SK-N-SH (cell line): ENCODE data around the gene OR5L2. TPM values are rescaled to one million over a fixed set of nuclear protein-coding genes. Genes with fewer than 3 reads are reported as not detected.

Experiments
- CTCF ChIA-PET: fragments of 300-600, 350-600 bp; formaldehyde crosslinking; extraction: SDS; loops from one replicate; lab custom pipeline; 2021; lab: Yijun Ruan, JAX
- POLR2A ChIA-PET: fragments of 350-600 bp; sonication (Branson Sonifier 250); formaldehyde crosslinking; extraction: SDS; loops from one replicate; lab custom pipeline; 2020; ENCODE audit warnings: antibody characterized with exemption, inconsistent platforms; lab: Yijun Ruan, JAX
- DNase-seq: peaks from one replicate; pipeline ENCODE4 v3.0.0; 2012
- H2AFZ ChIP-seq: fragments of 200-600 bp; sonication (generic); 2 replicates; pipeline ENCODE4 v1.8.1; 2016; ENCODE audit warnings: antibody characterized with exemption, mild to moderate bottlenecking, low read depth
- H3F3A ChIP-seq: fragments of 200-600 bp; sonication (generic); replicated peaks from 2 replicates; pipeline ENCODE3; 2016; ENCODE audit warnings: antibody characterized with exemption, mild to moderate bottlenecking; ENCODE audit not compliant: insufficient read depth
- H3K27ac ChIP-seq, 2 experiments: fragments of 200-500 bp in 1 of 2; fragments of 200-600 bp in 1 of 2; sonication (Bioruptor generic) in 1 of 2; sonication (generic), shearing (Covaris generic) in 1 of 2; 2 replicates each; pipeline versions ENCODE4 v1.5.1 to v1.6.1; 2014 to 2016; ENCODE audit warnings: low read depth in 2 of 2, inconsistent platforms in 1 of 2, low read length in 1 of 2, mild to moderate bottlenecking in 1 of 2, mixed read lengths in 1 of 2
- H3K27me3 ChIP-seq: fragments of 200-600 bp; sonication (generic), shearing (Covaris generic); 2 replicates; pipeline ENCODE4 v1.6.1; 2016; ENCODE audit warnings: mixed run types; ENCODE audit not compliant: insufficient read depth
- H3K36me3 ChIP-seq, 2 experiments: fragments of 200-500 bp in 1 of 2; fragments of 200-600 bp in 1 of 2; sonication (Bioruptor generic) in 1 of 2; sonication (generic) in 1 of 2; replicated peaks in 1 of 2; 2 replicates each; pipeline versions ENCODE3 to v1.5.1; 2014 to 2016; ENCODE audit warnings: low read length in 1 of 2, mild to moderate bottlenecking in 1 of 2; ENCODE audit not compliant: insufficient read depth in 2 of 2, control insufficient read depth in 1 of 2
- H3K4me1 ChIP-seq, 2 experiments: fragments of 200-500 bp in 1 of 2; fragments of 200-600 bp in 1 of 2; sonication (Bioruptor generic) in 1 of 2; sonication (generic), shearing (Covaris generic) in 1 of 2; 2 replicates each; pipeline versions ENCODE4 v1.5.1 to v1.6.1; 2014 to 2016; ENCODE audit warnings: low read depth in 1 of 2, low read length in 1 of 2, mixed run types in 1 of 2; ENCODE audit not compliant: insufficient read depth in 2 of 2, control insufficient read depth in 1 of 2
- H3K4me2 ChIP-seq: fragments of 200-600 bp; sonication (generic), shearing (Covaris generic); 2 replicates; pipeline ENCODE4 v1.6.1; 2017; ENCODE audit warnings: mixed run types
- H3K4me3 ChIP-seq, 2 experiments: fragments of 200-500 bp in 1 of 2; fragments of 200-600 bp in 1 of 2; sonication (Bioruptor generic) in 1 of 2; sonication (generic), shearing (Covaris generic) in 1 of 2; 2 replicates each; pipeline versions ENCODE4 v1.5.1 to v1.8.1; 2014 to 2016; ENCODE audit warnings: low read depth in 2 of 2, inconsistent platforms in 1 of 2, low read length in 1 of 2, mild to moderate bottlenecking in 1 of 2, mixed read lengths in 1 of 2, moderate library complexity in 1 of 2
- H3K79me2 ChIP-seq: fragments of 200-600 bp; sonication (generic); 2 replicates; pipeline ENCODE4 v1.8.1; 2017; ENCODE audit warnings: mild to moderate bottlenecking; ENCODE audit not compliant: insufficient read depth
- H3K9ac ChIP-seq: fragments of 200-600 bp; sonication (generic); 2 replicates; pipeline ENCODE4 v1.6.1; 2017; ENCODE audit warnings: mixed run types
- H3K9me2 ChIP-seq: fragments of 200-600 bp; sonication (generic); 2 replicates; pipeline ENCODE4 v1.6.1; 2017; ENCODE audit warnings: mixed run types
- H3K9me3 ChIP-seq: fragments of 200-600 bp; sonication (generic); 2 replicates; pipeline ENCODE4 v1.6.1; 2017; ENCODE audit warnings: mixed run types, mild to moderate bottlenecking, moderate library complexity
- H4K20me1 ChIP-seq: fragments of 200-600 bp; sonication (generic); 2 replicates; pipeline ENCODE4 v1.6.1; 2017; ENCODE audit warnings: mild to moderate bottlenecking, mixed run types; ENCODE audit not compliant: insufficient read depth
- CHD2 ChIP-seq: fragments of 150-350 bp; IDR thresholded peaks from 2 replicates; pipeline ENCODE4 v1.6.1; 2018; ENCODE audit warnings: low read length; ENCODE audit not compliant: partially characterized antibody
- EP300 ChIP-seq, 2 experiments: IDR thresholded peaks; 2 replicates each; pipeline versions ENCODE4 v1.4.0 to v1.6.1; 2012; ENCODE audit warnings: borderline replicate concordance in 1 of 2, low read depth in 1 of 2, low read length in 1 of 2
- EZH2phosphoT487 ChIP-seq: fragments of 200-600 bp; sonication (generic); IDR thresholded peaks from 2 replicates; pipeline ENCODE4 v1.6.1; 2017; ENCODE audit warnings: low read depth, mixed run types, mild to moderate bottlenecking, antibody characterized with exemption, moderate library complexity, borderline replicate concordance
- FOSL2 ChIP-seq: IDR thresholded peaks from 2 replicates; pipeline ENCODE4 v1.4.0; 2012; ENCODE audit warnings: low read depth, mild to moderate bottlenecking, moderate library complexity, borderline replicate concordance
- FOXJ3 ChIP-seq: sonication (generic); formaldehyde crosslinking; IDR thresholded peaks from 2 replicates; pipeline ENCODE4 v1.5.1; 2020; ENCODE audit warnings: mild to moderate bottlenecking, missing genetic modification reagents
- FOXM1 ChIP-seq: IDR thresholded peaks from 2 replicates; pipeline ENCODE4 v1.4.0; 2012; ENCODE audit warnings: low read depth, mild to moderate bottlenecking
- GABPA ChIP-seq: IDR thresholded peaks from 2 replicates; pipeline ENCODE4 v1.4.0; 2012; ENCODE audit warnings: low read depth, mild to moderate bottlenecking
- MEF2A ChIP-seq: IDR thresholded peaks from 2 replicates; pipeline ENCODE4 v1.4.0; 2012; ENCODE audit warnings: low read depth, borderline replicate concordance
- NFIC ChIP-seq: IDR thresholded peaks from 2 replicates; pipeline ENCODE4 v1.4.0; 2012; ENCODE audit warnings: borderline replicate concordance
- NRF1 ChIP-seq: IDR thresholded peaks from 2 replicates; pipeline ENCODE4 v1.6.1; 2012; ENCODE audit warnings: low read depth, mild to moderate bottlenecking, low read length
- POLR2AphosphoS5 ChIP-seq: IDR thresholded peaks from 2 replicates; pipeline ENCODE4 v1.6.1; 2012; ENCODE audit warnings: low read depth, low read length
- RCOR1 ChIP-seq: fragments of 150-350 bp; IDR thresholded peaks from 2 replicates; pipeline ENCODE4 v1.6.1; 2017; ENCODE audit warnings: antibody characterized with exemption, low read length
- RFX5 ChIP-seq: IDR thresholded peaks from 2 replicates; pipeline ENCODE4 v1.6.1; 2012; ENCODE audit warnings: mild to moderate bottlenecking, improper control_type of control experiment, low read length
- SIN3A ChIP-seq: IDR thresholded peaks from 2 replicates; pipeline ENCODE4 v1.6.1; 2012; ENCODE audit warnings: low read depth, mild to moderate bottlenecking, low read length, moderate library complexity, borderline replicate concordance
- SMC3 ChIP-seq: IDR thresholded peaks from 2 replicates; pipeline ENCODE4 v1.6.1; 2012; ENCODE audit warnings: low read depth, low read length, improper control_type of control experiment
- TCF12 ChIP-seq: IDR thresholded peaks from 2 replicates; pipeline ENCODE4 v1.4.0; 2012
- WGBS: methylation state at CpG from one replicate; pipeline ENCODE4 v1.1.6; 2017; ENCODE audit warnings: low lambda C conversion rate; 5-methylcytosine and 5-hydroxymethylcytosine counted together
- polyA plus RNA-seq, 3 experiments: library from polyadenylated mRNA; depleted of rRNA; stranded (reverse); fragments of >200 nt; gene quantifications; 2 replicates each; pipeline ENCODE4 v1.2.3, GENCODE V29; 2012
- TF ChIP-seq, protein P1 (sequence below): fragments of 150-350 bp; IDR thresholded peaks from 2 replicates; pipeline ENCODE4 v1.6.1; 2016; ENCODE audit warnings: mild to moderate bottlenecking, low read depth, low read length
- TF ChIP-seq, protein P2 (sequence below): IDR thresholded peaks from 2 replicates; pipeline ENCODE4 v1.4.0; 2012; ENCODE audit warnings: low read depth, borderline replicate concordance
- TF ChIP-seq, protein P3 (sequence below): IDR thresholded peaks from 2 replicates; pipeline ENCODE4 v1.4.0; 2012; ENCODE audit warnings: low read depth, borderline replicate concordance
- TF ChIP-seq, protein P4 (sequence below): fragments of 150-350 bp; IDR thresholded peaks from 2 replicates; pipeline ENCODE4 v1.6.1; 2017; ENCODE audit warnings: antibody characterized with exemption, low read length, low read depth, borderline replicate concordance

Gene OR5L2
- polyA plus RNA-seq, 1 of the 3 experiments (the other 2 are of a cell fraction), result not detected

DNA sequence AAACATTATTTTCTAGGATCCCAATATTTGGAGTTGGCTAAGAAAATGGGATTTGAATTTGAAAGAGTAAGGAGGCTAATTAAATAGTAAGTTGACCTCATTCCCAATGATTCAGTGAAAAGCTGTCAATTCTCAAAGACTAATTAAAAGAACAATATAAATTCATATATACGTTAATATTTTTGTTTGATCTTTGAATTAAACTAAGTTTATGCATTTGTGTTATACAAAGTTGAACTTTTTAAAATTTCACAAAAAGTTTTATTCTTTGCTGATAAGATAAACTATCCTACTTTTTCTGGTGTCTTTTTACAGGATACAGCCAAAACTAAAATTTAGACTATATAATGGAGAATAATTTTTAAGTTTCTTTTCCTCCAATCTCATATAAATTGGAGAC is 16.0 kb upstream of the OR5L2 start, which contains the start of gene OR5L1:
Gene OR5L1 (plus strand): TSS at position 301 of the 400 bp plus-strand sequence. CDS start 100 bp downstream, outside the sequence.
- TF ChIP-seq RFX5, result no peak
- TF ChIP-seq EZH2phosphoT487, result no peak
- no peak for TF ChIP-seq NRF1
- no peak for TF ChIP-seq TCF12
- TF ChIP-seq, protein P1, sequence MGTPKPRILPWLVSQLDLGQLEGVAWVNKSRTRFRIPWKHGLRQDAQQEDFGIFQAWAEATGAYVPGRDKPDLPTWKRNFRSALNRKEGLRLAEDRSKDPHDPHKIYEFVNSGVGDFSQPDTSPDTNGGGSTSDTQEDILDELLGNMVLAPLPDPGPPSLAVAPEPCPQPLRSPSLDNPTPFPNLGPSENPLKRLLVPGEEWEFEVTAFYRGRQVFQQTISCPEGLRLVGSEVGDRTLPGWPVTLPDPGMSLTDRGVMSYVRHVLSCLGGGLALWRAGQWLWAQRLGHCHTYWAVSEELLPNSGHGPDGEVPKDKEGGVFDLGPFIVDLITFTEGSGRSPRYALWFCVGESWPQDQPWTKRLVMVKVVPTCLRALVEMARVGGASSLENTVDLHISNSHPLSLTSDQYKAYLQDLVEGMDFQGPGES, result no peak
- no peak for TF ChIP-seq EP300 (IDR thresholded peaks at IDR 0.05; ENCODE audit: borderline replicate concordance in 1 of 2, low read depth in 1 of 2, low read length in 1 of 2)
- TF ChIP-seq RCOR1, result no peak
- no peak for TF ChIP-seq NFIC
- no peak for TF ChIP-seq FOXJ3
- TF ChIP-seq, protein P2, sequence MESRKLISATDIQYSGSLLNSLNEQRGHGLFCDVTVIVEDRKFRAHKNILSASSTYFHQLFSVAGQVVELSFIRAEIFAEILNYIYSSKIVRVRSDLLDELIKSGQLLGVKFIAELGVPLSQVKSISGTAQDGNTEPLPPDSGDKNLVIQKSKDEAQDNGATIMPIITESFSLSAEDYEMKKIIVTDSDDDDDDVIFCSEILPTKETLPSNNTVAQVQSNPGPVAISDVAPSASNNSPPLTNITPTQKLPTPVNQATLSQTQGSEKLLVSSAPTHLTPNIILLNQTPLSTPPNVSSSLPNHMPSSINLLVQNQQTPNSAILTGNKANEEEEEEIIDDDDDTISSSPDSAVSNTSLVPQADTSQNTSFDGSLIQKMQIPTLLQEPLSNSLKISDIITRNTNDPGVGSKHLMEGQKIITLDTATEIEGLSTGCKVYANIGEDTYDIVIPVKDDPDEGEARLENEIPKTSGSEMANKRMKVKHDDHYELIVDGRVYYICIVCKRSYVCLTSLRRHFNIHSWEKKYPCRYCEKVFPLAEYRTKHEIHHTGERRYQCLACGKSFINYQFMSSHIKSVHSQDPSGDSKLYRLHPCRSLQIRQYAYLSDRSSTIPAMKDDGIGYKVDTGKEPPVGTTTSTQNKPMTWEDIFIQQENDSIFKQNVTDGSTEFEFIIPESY, result no peak
- TF ChIP-seq SIN3A, result no peak
- no peak for TF ChIP-seq FOSL2
- no peak for TF ChIP-seq FOXM1
- TF ChIP-seq SMC3, result no peak

DNA sequence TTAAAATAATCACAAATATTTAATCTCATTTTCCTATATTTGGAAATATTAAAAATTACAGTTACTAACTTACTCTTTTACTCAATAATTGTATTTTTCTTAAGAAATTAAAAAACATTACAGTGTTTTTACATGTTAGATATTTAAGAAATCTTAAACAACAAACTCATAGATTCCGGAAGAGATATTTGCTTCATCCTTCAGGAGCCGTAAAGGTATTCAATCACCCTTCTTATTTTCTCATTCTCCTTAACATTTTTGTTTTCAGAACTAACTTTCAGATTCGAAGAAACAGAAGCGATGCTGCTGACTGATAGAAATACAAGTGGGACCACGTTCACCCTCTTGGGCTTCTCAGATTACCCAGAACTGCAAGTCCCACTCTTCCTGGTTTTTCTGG is 7.7 kb upstream of the OR5L2 start, which contains the start of gene OR5D18:
Gene OR5D18 (plus strand): TSS at position 301 of the 400 bp plus-strand sequence. CDS start 0 bp downstream, at position 301.
- ChIA-PET POLR2A (no interaction called here), CTCF (no interaction called here)
- Histone ChIP-seq H3K4me2 (no peak within 1 kb of the TSS), H3K27ac (no peak within 1 kb of the TSS), H3K36me3 (no peaks in the 10 kb centered on the region), H3K4me1 (no peaks in the 10 kb centered on the region), H3K9me3 (no peaks in the 10 kb centered on the region), H4K20me1 (no peaks in the 10 kb centered on the region), H2AFZ (no peak within 1 kb of the TSS), H3F3A (no peaks in the 10 kb centered on the region), H3K4me3 (no peak within 1 kb of the TSS), H3K9ac (no peak within 1 kb of the TSS), H3K9me2 (no peaks in the 10 kb centered on the region), H3K79me2 (no peaks in the 10 kb centered on the region), H3K27me3 (no peaks in the 10 kb centered on the region)
- TF ChIP-seq, protein P3, sequence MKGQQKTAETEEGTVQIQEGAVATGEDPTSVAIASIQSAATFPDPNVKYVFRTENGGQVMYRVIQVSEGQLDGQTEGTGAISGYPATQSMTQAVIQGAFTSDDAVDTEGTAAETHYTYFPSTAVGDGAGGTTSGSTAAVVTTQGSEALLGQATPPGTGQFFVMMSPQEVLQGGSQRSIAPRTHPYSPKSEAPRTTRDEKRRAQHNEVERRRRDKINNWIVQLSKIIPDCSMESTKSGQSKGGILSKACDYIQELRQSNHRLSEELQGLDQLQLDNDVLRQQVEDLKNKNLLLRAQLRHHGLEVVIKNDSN, result no peak
- TF ChIP-seq FOSL2, result no peak
- TF ChIP-seq FOXJ3, result no peak
- no peak for TF ChIP-seq GABPA
- TF ChIP-seq, protein P4, sequence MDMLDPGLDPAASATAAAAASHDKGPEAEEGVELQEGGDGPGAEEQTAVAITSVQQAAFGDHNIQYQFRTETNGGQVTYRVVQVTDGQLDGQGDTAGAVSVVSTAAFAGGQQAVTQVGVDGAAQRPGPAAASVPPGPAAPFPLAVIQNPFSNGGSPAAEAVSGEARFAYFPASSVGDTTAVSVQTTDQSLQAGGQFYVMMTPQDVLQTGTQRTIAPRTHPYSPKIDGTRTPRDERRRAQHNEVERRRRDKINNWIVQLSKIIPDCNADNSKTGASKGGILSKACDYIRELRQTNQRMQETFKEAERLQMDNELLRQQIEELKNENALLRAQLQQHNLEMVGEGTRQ, result no peak
- no peak for TF ChIP-seq POLR2AphosphoS5
- no peak for TF ChIP-seq CHD2
- TF ChIP-seq RFX5, result no peak
- no peak for TF ChIP-seq MEF2A
- 15% methylated on average over 5 of the region's 5 CpGs for WGBS
- no peak for DNase-seq

More for the DNA sequence above, 16.0 kb upstream of the OR5L2 start, which contains the start of gene OR5L1:
- Histone ChIP-seq H4K20me1 (no peaks in the 10 kb centered on the region), H3F3A (no peaks in the 10 kb centered on the region), H3K4me1 (no peaks in the 10 kb centered on the region), H3K27ac (no peak within 1 kb of the TSS), H3K27me3 (no peaks in the 10 kb centered on the region), H3K4me2 (no peak within 1 kb of the TSS), H3K36me3 (no peaks in the 10 kb centered on the region), H3K79me2 (no peaks in the 10 kb centered on the region), H3K9ac (no peak within 1 kb of the TSS), H2AFZ (no peak within 1 kb of the TSS), H3K9me3 (no peaks in the 10 kb centered on the region), H3K9me2 (no peaks in the 10 kb centered on the region), H3K4me3 (no peak within 1 kb of the TSS)
- CTCF ChIA-PET, result no interaction called here
- no peak for DNase-seq
- WGBS, result 2% methylated on average over 1 of the region's 1 CpG
- POLR2A ChIA-PET, result no interaction called here
